Peyer's patch (tissue), 4 donors: Measurements from ENCODE around the gene P2RY14. TPM values are rescaled to one million over a fixed set of nuclear protein-coding genes. Genes with fewer than 3 reads are reported as not detected.

ENCODE experiments used
- DNase-seq, 3 donors: peaks; one replicate each; pipeline ENCODE4 v3.0.0-alpha.2; 2017 to 2019
- H3K27ac ChIP-seq, 4 donors: fragments of 200-600 bp; sonication (generic); one replicate each; pipeline ENCODE4 v1.5.1; 2016 to 2019
- H3K27me3 ChIP-seq, 2 donors: fragments of 200-600 bp; sonication (generic); one replicate each; pipeline ENCODE4 v1.5.1; 2019
- H3K36me3 ChIP-seq, 3 donors: fragments of 200-600 bp; sonication (generic); one replicate each; pipeline ENCODE4 v1.5.1; 2016 to 2019
- H3K4me1 ChIP-seq, 4 donors: fragments of 200-600 bp; sonication (generic); one replicate each; pipeline ENCODE4 v1.5.1; 2016 to 2019
- H3K4me3 ChIP-seq, 4 donors: fragments of 200-600 bp; sonication (generic); 1 replicate in 3 of 4; 2 replicates in 1 of 4; pipeline ENCODE4 v1.5.1; 2016 to 2019; ENCODE audit warnings: mild to moderate bottlenecking in 1 of 4
- H3K9me3 ChIP-seq, 4 donors: fragments of 200-600 bp; sonication (generic); one replicate each; pipeline ENCODE4 v1.5.1; 2016 to 2019; ENCODE audit warnings: mild to moderate bottlenecking in 1 of 4
- CTCF ChIP-seq, 6 experiments: fragments of 450-650 bp in 4 of 6; fragments of 200-600 bp in 2 of 6; sonication (generic) in 1 of 6; IDR thresholded peaks; one replicate each; pipeline ENCODE4 v1.5.1; 2017 to 2019; ENCODE audit warnings: antibody characterized with exemption in 6 of 6, mild to moderate bottlenecking in 3 of 6, moderate library complexity in 1 of 6
- POLR2A ChIP-seq, 2 donors: fragments of 450-650 bp; IDR thresholded peaks; one replicate each; pipeline ENCODE4 v1.5.1; 2017; ENCODE audit warnings: antibody characterized with exemption in 2 of 2, mild to moderate bottlenecking in 2 of 2, moderate library complexity in 2 of 2
- total RNA-seq, 4 donors: library from RNA; depleted of rRNA; stranded (reverse); fragments of >200 nt; gene quantifications; one replicate each; pipeline ENCODE4 v1.1.0, GENCODE V29; 2016

Gene P2RY14
- total RNA-seq, 4 donors from 2014 or later: 1.2 to 3.6 (median 2.0) TPM

GRCh38 chr3:151219056-151219455 is 59.3 kb downstream of the P2RY14 start:
- no peaks in the 10 kb centered on the region for H3K36me3 ChIP-seq
- H3K27me3 ChIP-seq: no peaks in the 10 kb centered on the region
- TF ChIP-seq CTCF (IDR thresholded peaks at IDR 0.05) (no peak), POLR2A (IDR thresholded peaks at IDR 0.05) (no peak)
- no peak overlapping the region for H3K4me3 ChIP-seq
- no peak overlapping the region for H3K27ac ChIP-seq
- H3K4me1 ChIP-seq: no peaks in the 10 kb centered on the region
- H3K9me3 ChIP-seq: no peaks in the 10 kb centered on the region
- DNase-seq: no peak

- DNase-seq: no peak
- H3K27me3 ChIP-seq: no peaks in the 10 kb centered on the region
Measured at GRCh38 chr3:151218136-151218535, 60.2 kb downstream of the P2RY14 start.

GRCh38 chr3:151216641-151217607 is 61.4 kb downstream of the P2RY14 start:
- H3K27ac ChIP-seq: no peak overlapping the region
- H3K9me3 ChIP-seq: no peaks in the 10 kb centered on the region
- H3K27me3 ChIP-seq: no peaks in the 10 kb centered on the region
- no peak overlapping the region for H3K4me3 ChIP-seq
- DNase-seq: no peak
- H3K36me3 ChIP-seq: no peaks in the 10 kb centered on the region
- TF ChIP-seq CTCF (IDR thresholded peaks at IDR 0.05): no peak
- TF ChIP-seq POLR2A (IDR thresholded peaks at IDR 0.05): no peak
- H3K4me1 ChIP-seq: no peaks in the 10 kb centered on the region

More at GRCh38 chr3:151218136-151218535, 60.2 kb downstream of the P2RY14 start:
- H3K36me3 ChIP-seq: no peaks in the 10 kb centered on the region
- no peak overlapping the region for H3K4me3 ChIP-seq
- no peaks in the 10 kb centered on the region for H3K9me3 ChIP-seq
- H3K4me1 ChIP-seq: no peaks in the 10 kb centered on the region
- TF ChIP-seq POLR2A (IDR thresholded peaks at IDR 0.05) (no peak), CTCF (IDR thresholded peaks at IDR 0.05) (no peak)
- H3K27ac ChIP-seq: no peak overlapping the region

GRCh38 chr3:151214459-151214858 is 63.9 kb downstream of the P2RY14 start:
- H3K36me3 ChIP-seq: no peaks in the 10 kb centered on the region
- TF ChIP-seq POLR2A (IDR thresholded peaks at IDR 0.05): no peak
- TF ChIP-seq CTCF (IDR thresholded peaks at IDR 0.05): no peak
- no peaks in the 10 kb centered on the region for H3K9me3 ChIP-seq

GRCh38 chr3:151213881-151214280 is 64.5 kb downstream of the P2RY14 start:
- no peaks in the 10 kb centered on the region for H3K27me3 ChIP-seq
- no peaks in the 10 kb centered on the region for H3K9me3 ChIP-seq
- peak overlapping the region in 1 of 4 donors; percentile 27 for H3K27ac ChIP-seq
- H3K4me1 ChIP-seq: peaks cover 0 to 4% (median 0%) of the 10 kb centered on the region in 4 donors
- no peaks in the 10 kb centered on the region for H3K36me3 ChIP-seq
- TF ChIP-seq POLR2A (IDR thresholded peaks at IDR 0.05): no peak
- TF ChIP-seq CTCF (IDR thresholded peaks at IDR 0.05): no peak
- DNase-seq: no peak
- no peak overlapping the region for H3K4me3 ChIP-seq

More at GRCh38 chr3:151214459-151214858, 63.9 kb downstream of the P2RY14 start:
- no peak for DNase-seq
- Histone ChIP-seq H3K4me1 (peaks cover 0 to 4% (median 0%) of the 10 kb centered on the region in 4 donors), H3K27me3 (no peaks in the 10 kb centered on the region), H3K4me3 (no peak overlapping the region), H3K27ac (peak overlapping the region in 1 of 4 donors; percentile 27)
